Aorta (tissue), 5 donors: ENCODE data around the gene APPL2. TPM values are rescaled to one million over a fixed set of nuclear protein-coding genes. Genes with fewer than 3 reads are reported as not detected.
"Not testable (repeated sequence)": the region's sequence is repeated elsewhere in the genome, so short reads cannot be mapped to it uniquely, and the experiment has no call there.

Experiments
- ATAC-seq: fragments of 200-7000 bp; cut with Tn5 transposase; one replicate; pipeline ENCODE4 v1.9.1; 2022; ENCODE audit warnings: moderate library complexity; ENCODE audit not compliant: low FRiP score
- DNase-seq, 2 donors: peaks; one replicate each; pipeline ENCODE4 v3.0.0-alpha.2; 2020
- H3K27ac ChIP-seq, 2 donors: one replicate each; pipeline ENCODE4 v1.5.1; 2013; ENCODE audit warnings: low read length in 2 of 2, mild to moderate bottlenecking in 2 of 2, moderate library complexity in 2 of 2, control low read depth in 1 of 2, inconsistent platforms in 1 of 2, low read depth in 1 of 2
- H3K27me3 ChIP-seq, 2 donors: one replicate each; pipeline ENCODE4 v1.6.1; 2013; ENCODE audit warnings: control low read depth in 1 of 2, low read length in 1 of 2, mild to moderate bottlenecking in 1 of 2, moderate library complexity in 1 of 2; ENCODE audit not compliant: insufficient read depth in 2 of 2, control insufficient read depth in 1 of 2
- H3K36me3 ChIP-seq, 2 donors: one replicate each; pipeline ENCODE4 v1.6.1; 2013; ENCODE audit warnings: control low read depth in 1 of 2, low read length in 1 of 2, mild to moderate bottlenecking in 1 of 2; ENCODE audit not compliant: insufficient read depth in 2 of 2, control insufficient read depth in 1 of 2
- H3K4me1 ChIP-seq, 2 donors: one replicate each; pipeline ENCODE4 v1.6.1; 2013; ENCODE audit warnings: low read length in 2 of 2, control low read depth in 1 of 2, mild to moderate bottlenecking in 1 of 2, moderate library complexity in 1 of 2; ENCODE audit not compliant: insufficient read depth in 2 of 2, control insufficient read depth in 1 of 2
- H3K4me3 ChIP-seq, 2 donors: one replicate each; pipeline ENCODE4 v1.5.1; 2013; ENCODE audit warnings: low read length in 2 of 2, control low read depth in 1 of 2, mild to moderate bottlenecking in 1 of 2
- H3K9me3 ChIP-seq: one replicate; pipeline ENCODE4 v1.6.1; 2013; ENCODE audit warnings: mild to moderate bottlenecking, low read length; ENCODE audit not compliant: control insufficient read depth
- WGBS, 2 donors: extraction: QIAGEN DNeasy Blood & Tissue Kit; methylation state at CpG; one replicate each; pipeline ENCODE4 v1.1.7; 2013; 5-methylcytosine and 5-hydroxymethylcytosine counted together
- intact Hi-C, 2 donors: fragments of 100-400 bp; cut with DNase I; formaldehyde crosslinking; loops; one replicate each; pipeline versions ENCODE4 v1.14.2 to v1.15.0; 2022
- polyA plus RNA-seq, 2 donors: library from polyadenylated mRNA; stranded (reverse); fragments of 200-250 nt; gene quantifications; one replicate each; pipeline ENCODE4 v1.2.3, GENCODE V29; 2013
- total RNA-seq, 2 donors: library from RNA; stranded (reverse); fragmentation: NEBNext Ultra II Directional; extraction: Animal tissue kit (Norgen Biotek cat#: 25700); gene quantifications; one replicate each; pipeline ENCODE4 v1.2.1, GENCODE V29; 2021
- donor health status: healthy with polysubstance abuse.
- donor health status: Bipolar disorder and iron deficiency.
- donor health status: DM: no; HTN: no; CAD: no.
- donor health status: DM: no; HTN: no; CAD: no.
- donor health status: DM: yes; HTN: yes; CAD: no.

Gene APPL2
- total and polyA plus RNA-seq, 4 donors, result 15.0 to 65.2 (median 46.3) TPM

DNA sequence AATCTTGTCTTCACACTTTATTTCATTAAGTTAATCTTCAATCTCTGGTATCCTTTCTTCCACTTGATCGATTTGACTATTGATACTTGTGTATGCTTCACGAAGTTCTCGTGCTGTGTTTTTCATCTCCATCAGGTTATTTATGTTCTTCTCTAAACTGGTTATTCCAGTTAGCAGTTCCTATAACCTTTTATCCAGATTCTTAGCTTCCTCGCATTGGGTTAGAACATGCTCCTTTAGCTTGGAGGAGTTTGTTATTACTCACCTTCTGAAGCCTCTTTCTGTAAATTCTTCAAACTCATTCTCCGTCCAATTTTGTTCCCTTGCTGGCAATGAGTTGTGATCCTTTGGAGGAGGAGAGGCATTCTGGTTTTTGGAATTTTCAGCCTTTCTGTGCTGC, 52.0 kb downstream of the APPL2 start:
- ATAC-seq, intact Hi-C loops, H3K27ac ChIP-seq, H3K9me3 ChIP-seq, DNase-seq, H3K36me3 ChIP-seq, H3K4me1 ChIP-seq, H3K27me3 ChIP-seq, H3K4me3 ChIP-seq: not testable (repeated sequence)
- 98 to 99% methylated on average over 5 of the region's 5 CpGs for WGBS, 2 donors

DNA sequence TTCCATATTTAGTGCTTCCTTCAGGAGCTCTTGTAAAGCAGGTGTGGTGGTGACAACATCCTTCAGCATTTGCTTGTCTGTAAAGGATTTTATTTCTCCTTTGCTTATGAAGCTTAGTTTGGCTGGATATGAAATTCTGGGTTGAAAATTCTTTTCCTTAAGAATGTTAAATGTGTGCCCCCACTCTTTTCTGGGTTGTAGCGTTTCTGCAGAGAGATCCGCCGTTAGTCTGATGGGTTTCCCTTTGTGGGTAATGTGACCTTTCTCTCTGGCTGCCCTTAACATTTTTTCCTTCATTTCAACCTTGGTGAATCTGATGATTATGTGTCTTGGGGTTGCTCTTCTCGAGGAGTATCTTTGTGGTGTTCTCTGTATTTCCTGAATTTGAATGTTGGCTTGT, 52.6 kb downstream of the APPL2 start:
- H3K4me1 ChIP-seq, ATAC-seq, H3K9me3 ChIP-seq, DNase-seq, H3K27ac ChIP-seq, H3K27me3 ChIP-seq, intact Hi-C loops, H3K36me3 ChIP-seq, H3K4me3 ChIP-seq: not testable (repeated sequence)
- WGBS, 2 donors, result 94 to 96% methylated on average over 4 of the region's 4 CpGs

DNA sequence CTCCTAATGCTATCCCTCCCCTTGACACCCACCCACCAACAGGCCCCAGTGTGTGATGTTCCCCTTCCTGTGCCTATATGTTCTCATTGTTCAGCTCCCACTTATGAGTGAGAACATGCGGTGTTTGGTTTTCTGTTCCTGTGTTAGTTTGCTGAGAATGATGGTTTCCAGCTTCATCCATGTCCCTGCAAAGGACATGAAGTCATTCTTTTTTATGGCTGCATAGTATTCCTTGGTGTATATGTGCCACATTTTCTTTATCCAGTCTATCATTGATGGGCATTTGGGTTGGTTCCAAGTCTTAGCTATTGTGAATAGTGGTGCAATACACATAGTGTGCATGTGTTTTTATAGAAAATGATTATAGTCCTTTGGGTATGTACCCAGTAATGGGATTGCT, 56.9 kb downstream of the APPL2 start:
- H3K9me3 ChIP-seq, H3K4me3 ChIP-seq, H3K36me3 ChIP-seq, H3K27me3 ChIP-seq, ATAC-seq, H3K27ac ChIP-seq, H3K4me1 ChIP-seq, DNase-seq: not testable (repeated sequence)
- intact Hi-C loops, result loop anchor here in 1 of 2 donors (10.0 kb wide), 1 partner anchor 206 kb away; no protein-coding TSS in a partner anchor
- WGBS, 2 donors, result 94 to 100% methylated on average over 1 of the region's 1 CpG

DNA sequence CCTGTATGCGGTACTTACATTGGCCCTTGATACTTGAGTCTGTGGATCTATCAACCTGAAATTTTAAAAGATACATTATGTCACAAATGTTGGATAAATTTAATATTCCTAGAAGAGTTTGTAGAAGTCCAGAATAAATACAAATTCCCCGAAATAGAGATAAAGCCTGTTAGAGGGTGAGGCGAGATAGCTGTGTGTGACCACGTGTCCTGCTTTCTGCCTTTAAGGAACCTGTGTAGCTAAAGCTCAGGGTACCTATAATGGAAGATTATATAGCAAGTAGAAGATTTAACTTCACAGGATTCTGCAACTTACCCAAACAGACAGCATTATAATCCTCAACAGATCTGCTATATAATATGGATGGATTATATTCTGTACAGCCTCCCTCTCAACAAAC, 58.8 kb downstream of the APPL2 start:
- H3K4me1 ChIP-seq, result no peaks in the 10 kb centered on the region
- intact Hi-C loops, result loop anchor here in 1 of 2 donors (10.0 kb wide), 1 partner anchor 208 kb away; no protein-coding TSS in a partner anchor
- H3K36me3 ChIP-seq, result peaks cover 4 to 5% of the 10 kb centered on the region in 2 donors
- H3K27ac ChIP-seq, result no peak overlapping the region
- 38 to 49% methylated on average over 4 of the region's 4 CpGs for WGBS, 2 donors
- no peak overlapping the region for H3K4me3 ChIP-seq
- H3K27me3 ChIP-seq, result no peaks in the 10 kb centered on the region
- DNase-seq (no peak), ATAC-seq (no peak)
- no peaks in the 10 kb centered on the region for H3K9me3 ChIP-seq

DNA sequence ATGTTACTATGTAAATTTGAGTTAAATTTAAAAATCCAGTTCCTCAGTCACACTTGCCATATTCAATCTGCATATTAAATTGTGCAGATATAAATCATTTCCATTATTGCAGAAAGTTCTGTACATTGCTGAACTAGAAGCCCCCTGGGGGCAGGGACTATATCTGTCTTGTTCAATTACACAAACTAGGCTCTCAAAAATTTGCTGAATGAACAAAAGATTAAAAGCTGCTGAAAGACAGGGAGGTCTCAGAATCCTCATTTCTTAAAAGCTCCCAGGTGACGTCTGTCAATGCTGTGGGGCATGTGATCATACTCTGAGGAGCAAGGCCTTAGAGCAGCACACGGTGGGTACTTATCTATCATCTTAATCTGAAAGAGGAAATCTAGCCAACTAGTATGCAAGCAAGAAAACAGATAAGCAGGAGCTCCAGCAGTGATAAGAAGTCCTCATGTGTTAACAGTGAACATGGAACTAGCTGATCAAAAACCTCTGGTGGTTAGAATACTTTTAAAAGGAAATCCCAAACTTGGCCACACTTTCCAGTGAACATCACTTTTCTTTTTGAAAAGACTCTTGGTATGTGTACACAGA, 60.5 kb downstream of the APPL2 start:
- DNase-seq (no peak), ATAC-seq (no peak)
- no peaks in the 10 kb centered on the region for H3K4me1 ChIP-seq
- intact Hi-C loops, result loop anchor here in 1 of 2 donors (10.0 kb wide), 1 partner anchor 209 kb away; no protein-coding TSS in a partner anchor
- H3K27ac ChIP-seq, result no peak overlapping the region
- no peaks in the 10 kb centered on the region for H3K27me3 ChIP-seq
- peaks cover 4 to 5% of the 10 kb centered on the region in 2 donors for H3K36me3 ChIP-seq
- H3K9me3 ChIP-seq, result no peaks in the 10 kb centered on the region
- WGBS, 2 donors, result 50 to 51% methylated on average over 2 of the region's 2 CpGs
- no peak overlapping the region for H3K4me3 ChIP-seq

DNA sequence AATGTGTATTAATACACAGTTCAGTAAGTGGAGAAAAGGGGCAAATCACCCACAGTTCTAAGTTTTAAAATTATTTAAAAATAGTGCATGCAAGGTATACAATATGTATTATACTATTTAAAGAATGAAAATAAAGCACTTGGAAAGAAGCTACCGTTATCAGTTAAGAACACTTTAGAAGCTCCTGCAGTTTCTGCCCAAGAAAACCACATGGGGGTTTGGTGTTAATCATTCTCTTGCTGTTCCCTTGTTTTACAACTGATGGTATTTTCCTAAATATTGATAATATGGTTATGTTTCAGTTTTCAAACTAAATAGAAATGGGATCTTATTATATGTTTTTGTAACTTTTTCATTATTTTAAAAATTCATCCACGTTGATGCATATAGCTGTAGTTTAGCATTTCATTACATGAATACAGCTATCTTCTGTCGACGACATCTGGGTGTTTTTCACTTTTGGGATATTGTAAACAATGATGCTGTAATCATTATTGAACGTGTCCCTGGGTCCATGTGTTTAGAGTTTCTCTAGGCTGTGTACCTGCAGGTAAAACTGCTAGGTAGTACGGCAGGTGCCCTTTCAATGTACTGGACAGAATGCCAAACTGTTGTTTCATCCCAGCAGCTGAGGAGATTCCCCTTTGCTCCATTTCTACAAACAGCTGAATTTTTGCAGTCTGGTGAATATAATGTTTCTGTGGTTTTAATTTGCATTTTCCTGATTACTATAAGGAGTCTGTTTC, 64.1 kb downstream of the APPL2 start:
- Histone ChIP-seq H3K27me3 (no peaks in the 10 kb centered on the region), H3K4me3 (no peak overlapping the region), H3K36me3 (peaks cover 4% of the 10 kb centered on the region in 2 donors), H3K4me1 (no peaks in the 10 kb centered on the region), H3K27ac (no peak overlapping the region), H3K9me3 (no peaks in the 10 kb centered on the region)
- intact Hi-C loops, result loop anchor here in 1 of 2 donors (10.0 kb wide), 1 partner anchor 213 kb away; no protein-coding TSS in a partner anchor
- no peak for ATAC-seq
- 77 to 80% methylated on average over 6 of the region's 6 CpGs for WGBS, 2 donors
- DNase-seq, result no peak

DNA sequence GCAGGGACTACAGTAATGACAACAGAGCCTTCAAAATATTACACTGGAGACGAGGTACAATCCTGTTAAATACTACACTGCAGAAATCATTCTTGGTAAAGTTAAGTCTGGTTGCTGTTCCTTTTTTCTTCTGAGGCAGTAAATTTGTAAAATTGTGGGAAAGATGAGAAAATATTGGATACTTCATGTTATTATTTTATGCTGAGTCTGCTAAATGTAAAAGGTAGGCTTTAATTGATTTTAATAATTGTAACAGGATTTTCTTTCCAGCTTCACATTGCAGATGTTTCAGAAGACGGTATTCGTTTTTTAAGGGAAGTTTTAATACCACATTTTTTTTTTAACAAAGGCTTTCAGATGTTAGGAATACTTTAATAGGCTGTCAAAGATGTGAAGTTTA, 65.8 kb downstream of the APPL2 start:
- intact Hi-C loops, result loop anchor here in 1 of 2 donors (10.0 kb wide), 1 partner anchor 215 kb away; no protein-coding TSS in a partner anchor
- 85 to 91% methylated on average over 3 of the region's 3 CpGs for whole genome bisulfite sequencing, 2 donors
- ATAC-seq (no peak), DNase-seq (no peak)
- H3K4me3 ChIP-seq, result no peak overlapping the region
- no peak overlapping the region for H3K27ac ChIP-seq
- no peaks in the 10 kb centered on the region for H3K4me1 ChIP-seq
- H3K9me3 ChIP-seq, result no peaks in the 10 kb centered on the region
- H3K36me3 ChIP-seq, result peaks cover 0 to 4% of the 10 kb centered on the region in 2 donors
- no peaks in the 10 kb centered on the region for H3K27me3 ChIP-seq

DNA sequence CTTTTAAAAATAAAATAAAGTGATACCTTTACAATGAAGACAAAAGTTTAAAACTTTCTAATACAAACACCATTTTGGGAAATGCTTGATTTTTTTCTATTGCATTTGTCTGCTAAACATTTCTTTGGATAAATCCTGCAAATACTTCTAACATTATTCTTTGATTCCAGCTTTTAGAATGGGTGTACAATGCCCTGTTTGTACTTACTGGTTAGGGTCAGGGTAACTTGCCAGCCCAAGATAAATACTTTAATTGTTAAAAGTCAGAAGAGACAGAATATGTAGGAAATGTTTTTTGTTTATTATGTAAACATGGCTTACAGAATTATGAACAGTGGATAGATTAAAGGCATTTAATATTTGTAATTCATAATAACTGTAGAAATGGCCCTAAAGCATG, 68.0 kb downstream of the APPL2 start:
- no peak for ATAC-seq
- Histone ChIP-seq H3K4me3 (no peak overlapping the region), H3K27me3 (no peaks in the 10 kb centered on the region), H3K27ac (no peak overlapping the region), H3K36me3 (no peaks in the 10 kb centered on the region), H3K4me1 (no peaks in the 10 kb centered on the region), H3K9me3 (no peaks in the 10 kb centered on the region)
- DNase-seq, result no peak
- intact Hi-C loops, result no loop called here

DNA sequence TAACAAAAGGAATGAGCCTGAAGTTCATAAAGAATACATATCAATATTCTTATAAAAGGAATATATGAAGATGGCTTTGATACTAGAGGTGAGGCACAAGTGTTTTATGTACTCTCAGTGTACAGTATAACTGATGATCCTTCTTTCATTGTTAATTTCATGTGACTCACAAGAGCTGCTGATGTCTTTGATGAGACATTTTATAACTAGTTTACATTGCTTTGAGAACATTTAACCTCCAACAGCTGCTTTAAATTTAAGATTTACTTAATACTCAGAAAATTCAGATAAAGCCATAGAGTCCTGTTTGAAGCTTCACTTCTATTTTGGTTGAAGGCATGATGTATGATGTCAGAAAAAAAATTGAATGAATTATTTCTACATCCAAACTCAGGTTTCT, 68.6 kb downstream of the APPL2 start:
- H3K36me3 ChIP-seq, result no peaks in the 10 kb centered on the region

More for the DNA sequence above, 68.6 kb downstream of the APPL2 start:
- ATAC-seq, result no peak
- H3K27ac ChIP-seq, result no peak overlapping the region
- no peaks in the 10 kb centered on the region for H3K27me3 ChIP-seq
- no peak for DNase-seq
- H3K4me3 ChIP-seq, result no peak overlapping the region
- intact Hi-C loops, result no loop called here
- no peaks in the 10 kb centered on the region for H3K4me1 ChIP-seq
- H3K9me3 ChIP-seq, result no peaks in the 10 kb centered on the region
